Central memory CD8-positive, alpha-beta T cell (primary cell): Measurements from ENCODE around the gene MAT2B.
"Not testable (repeated sequence)": the region's sequence is repeated elsewhere in the genome, so short reads cannot be mapped to it uniquely, and the experiment has no call there.

ENCODE experiments used
- ATAC-seq: fragments of 150-1000 bp; cut with Tn5 transposase; replicated peaks from 2 replicates; pipeline ENCODE4 v1.10.0; 2022; ENCODE audit warnings: mild to moderate bottlenecking, moderate FRiP score, moderate number of reproducible peaks; ENCODE audit not compliant: poor library complexity, severe bottlenecking; ENCODE audit errors: extremely low read depth
- DNase-seq, 2 donors: peaks; one replicate each; pipeline ENCODE4 v3.0.0; 2021; ENCODE audit warnings: low spot score in 2 of 2
- H3K27ac Mint-ChIP-seq: one replicate; pipeline ENCODE4 v1.8.0; 2022; ENCODE audit warnings: low read depth, mild to moderate bottlenecking, moderate library complexity, mixed read lengths
- H3K27me3 Mint-ChIP-seq: one replicate; pipeline ENCODE4 v1.8.0; 2022; ENCODE audit warnings: mixed read lengths
- H3K36me3 Mint-ChIP-seq: one replicate; pipeline ENCODE4 v1.8.0; 2022; ENCODE audit warnings: mild to moderate bottlenecking, moderate library complexity, mixed read lengths; ENCODE audit not compliant: insufficient read depth
- H3K4me1 Mint-ChIP-seq: one replicate; pipeline ENCODE4 v1.8.0; 2022; ENCODE audit warnings: mixed read lengths
- H3K4me3 Mint-ChIP-seq: one replicate; pipeline ENCODE4 v1.8.0; 2022; ENCODE audit warnings: mild to moderate bottlenecking, moderate library complexity, mixed read lengths
- H3K9me3 Mint-ChIP-seq: one replicate; pipeline ENCODE4 v1.8.0; 2022; ENCODE audit warnings: mixed read lengths

The MAT2B gene

GRCh38 chr5:163506726-163507125 is 1.3 kb downstream of the MAT2B start:
- Mint-ChIP-seq H3K36me3 (peaks cover 32% of the 10 kb centered on the region), H3K27me3 (no peaks in the 10 kb centered on the region), H3K27ac (peak overlapping the region; percentile 98), H3K4me3 (peak overlapping the region; percentile 98), H3K4me1 (peaks cover 72% of the 10 kb centered on the region), H3K9me3 (no peaks in the 10 kb centered on the region)
- no peak for ATAC-seq
- no peak for DNase-seq

DNA sequence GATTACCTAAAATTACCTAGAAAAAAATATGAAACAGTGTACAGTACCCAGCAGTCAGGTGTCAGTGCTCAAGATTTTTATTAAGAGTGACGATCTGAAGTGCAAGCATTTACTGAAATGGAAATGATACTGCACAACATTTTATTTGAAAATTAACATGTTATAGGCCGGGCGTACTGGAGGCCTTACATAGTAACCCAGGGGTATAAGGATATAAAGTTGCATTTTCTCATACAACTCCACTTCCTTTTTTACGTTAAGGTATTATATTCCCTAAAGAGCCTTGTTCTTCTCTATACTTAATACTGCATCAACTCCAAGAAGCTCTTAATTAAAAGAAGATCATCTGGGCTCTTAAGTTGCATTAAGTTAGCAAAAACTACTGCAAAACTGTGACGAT is 3.3 kb downstream of the MAT2B start:
- Mint-ChIP-seq H3K4me3 (peak overlapping the region; percentile 98), H3K9me3 (no peaks in the 10 kb centered on the region), H3K4me1 (peaks cover 79% of the 10 kb centered on the region), H3K27ac (peak overlapping the region; percentile 98), H3K36me3 (peaks cover 51% of the 10 kb centered on the region), H3K27me3 (no peaks in the 10 kb centered on the region)
- no peak for ATAC-seq
- DNase-seq = no peak

GRCh38 chr5:163509291-163509951 is 4.0 kb downstream of the MAT2B start:
- DNase-seq = no peak

GRCh38 chr5:163512526-163512925 is 7.1 kb downstream of the MAT2B start:
- H3K27ac Mint-ChIP-seq = peak overlapping the region; percentile 22
- H3K36me3 Mint-ChIP-seq = peaks cover 56% of the 10 kb centered on the region
- H3K27me3 Mint-ChIP-seq = no peaks in the 10 kb centered on the region
- no peak for ATAC-seq
- no peak for DNase-seq
- H3K4me3 Mint-ChIP-seq = no peak overlapping the region
- no peaks in the 10 kb centered on the region for H3K9me3 Mint-ChIP-seq
- peaks cover 47% of the 10 kb centered on the region for H3K4me1 Mint-ChIP-seq

More at GRCh38 chr5:163509291-163509951, 4.0 kb downstream of the MAT2B start:
- Mint-ChIP-seq H3K4me1 (peaks cover 73% of the 10 kb centered on the region), H3K9me3 (no peaks in the 10 kb centered on the region), H3K36me3 (peaks cover 51% of the 10 kb centered on the region), H3K4me3 (peak overlapping the region; percentile 98), H3K27me3 (no peaks in the 10 kb centered on the region), H3K27ac (peak overlapping the region; percentile 98)
- no peak for ATAC-seq

DNA sequence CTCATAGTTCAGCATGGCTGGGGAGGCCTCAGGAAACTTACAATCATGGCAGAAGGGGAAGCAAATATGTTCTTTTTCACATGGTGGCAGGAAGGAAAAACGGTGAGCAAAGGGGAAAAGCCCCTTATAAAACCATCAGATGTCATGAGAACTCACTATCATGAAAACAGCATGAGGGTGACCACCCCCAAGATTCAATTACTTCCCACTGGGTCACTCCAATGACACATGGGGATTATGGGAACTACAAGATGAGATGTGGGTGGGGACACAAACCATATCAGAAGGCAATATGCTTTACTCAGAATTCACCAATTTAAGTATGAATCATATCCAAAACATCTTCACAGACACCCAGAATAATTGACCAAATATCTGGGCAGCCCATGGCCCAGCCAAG is 19.7 kb downstream of the MAT2B start:
- Mint-ChIP-seq H3K4me3 (no peak overlapping the region), H3K27ac (no peak overlapping the region), H3K4me1 (no peaks in the 10 kb centered on the region), H3K27me3 (no peaks in the 10 kb centered on the region), H3K9me3 (no peaks in the 10 kb centered on the region), H3K36me3 (peaks cover 16% of the 10 kb centered on the region)
- ATAC-seq (no peak), DNase-seq (no peak)

- H3K9me3 Mint-ChIP-seq = no peaks in the 10 kb centered on the region
- H3K27me3 Mint-ChIP-seq = peaks cover 11% of the 10 kb centered on the region
- no peak overlapping the region for H3K27ac Mint-ChIP-seq
- no peaks in the 10 kb centered on the region for H3K36me3 Mint-ChIP-seq
- ATAC-seq (no peak), DNase-seq (no peak)
- H3K4me1 Mint-ChIP-seq = no peaks in the 10 kb centered on the region
- no peak overlapping the region for H3K4me3 Mint-ChIP-seq
Measured at GRCh38 chr5:163529698-163530097, 24.3 kb downstream of the MAT2B start.

DNA sequence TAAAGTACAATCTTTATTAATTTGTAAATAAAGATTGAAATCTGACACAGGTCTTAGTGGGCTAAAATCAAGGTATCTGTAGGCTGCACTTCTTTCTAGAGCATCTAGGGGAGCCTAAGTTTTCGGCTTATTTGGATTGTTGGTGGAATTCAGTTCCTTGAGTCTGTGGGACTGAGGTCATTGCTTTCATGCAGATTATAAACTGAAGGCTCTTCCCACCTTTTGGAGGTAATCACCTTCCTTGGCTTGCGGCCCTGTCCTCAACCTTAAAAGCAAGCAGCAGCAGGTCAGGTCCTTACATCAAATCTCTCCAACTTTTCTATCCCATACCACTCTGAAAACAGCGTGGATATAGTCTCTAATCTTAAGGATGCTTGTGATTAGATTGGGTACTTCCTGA is 25.9 kb downstream of the MAT2B start:
- Mint-ChIP-seq H3K27ac (no peak overlapping the region), H3K36me3 (peaks cover 1% of the 10 kb centered on the region)

GRCh38 chr5:163532171-163533084 is 27.0 kb downstream of the MAT2B start:
- H3K9me3 Mint-ChIP-seq = no peaks in the 10 kb centered on the region
- H3K27me3 Mint-ChIP-seq = peaks cover 25% of the 10 kb centered on the region
- peaks cover 2% of the 10 kb centered on the region for H3K36me3 Mint-ChIP-seq
- no peaks in the 10 kb centered on the region for H3K4me1 Mint-ChIP-seq
- ATAC-seq (no peak), DNase-seq (no peak)
- H3K27ac Mint-ChIP-seq = no peak overlapping the region
- no peak overlapping the region for H3K4me3 Mint-ChIP-seq

More for the DNA sequence above, 25.9 kb downstream of the MAT2B start:
- ATAC-seq (no peak), DNase-seq (no peak)
- Mint-ChIP-seq H3K9me3 (no peaks in the 10 kb centered on the region), H3K27me3 (peaks cover 13% of the 10 kb centered on the region), H3K4me3 (no peak overlapping the region), H3K4me1 (no peaks in the 10 kb centered on the region)

- Mint-ChIP-seq H3K4me3 (no peak overlapping the region), H3K9me3 (no peaks in the 10 kb centered on the region)
Measured at GRCh38 chr5:163533223-163533622, 27.8 kb downstream of the MAT2B start.

DNA sequence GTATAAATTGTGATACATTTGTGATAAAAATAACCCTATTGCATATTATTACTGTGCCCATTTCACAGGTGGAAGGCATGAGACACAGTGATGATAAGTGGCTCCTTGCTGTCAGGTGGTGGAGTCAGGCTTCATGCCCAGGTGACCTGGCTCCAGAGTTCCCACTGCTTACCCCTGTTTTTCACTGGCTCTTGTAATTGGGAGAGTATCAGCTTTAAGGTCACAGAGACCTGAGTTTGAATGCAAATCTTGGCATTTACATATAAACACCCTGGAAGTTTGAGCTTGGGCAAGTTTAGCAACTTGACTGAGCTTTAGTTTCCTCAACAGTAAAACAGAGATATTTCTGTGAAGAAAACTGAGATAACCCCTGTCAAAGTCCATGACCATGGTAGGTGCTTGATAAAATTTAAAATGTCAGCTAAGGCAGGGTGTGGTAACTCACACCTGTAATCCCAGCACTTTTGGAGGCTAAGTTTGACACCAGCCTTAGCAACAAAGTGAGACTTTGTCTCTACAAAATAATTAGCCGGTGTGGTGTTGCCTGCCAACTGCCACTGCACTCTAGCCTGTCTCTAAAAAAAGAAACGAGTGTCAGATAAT is 29.2 kb downstream of the MAT2B start:
- H3K9me3 Mint-ChIP-seq = no peaks in the 10 kb centered on the region
- no peak overlapping the region for H3K27ac Mint-ChIP-seq
- H3K4me1 Mint-ChIP-seq = no peaks in the 10 kb centered on the region
- H3K27me3 Mint-ChIP-seq = peaks cover 46% of the 10 kb centered on the region
- DNase-seq = no peak
- peaks cover 4% of the 10 kb centered on the region for H3K36me3 Mint-ChIP-seq
- no peak overlapping the region for H3K4me3 Mint-ChIP-seq
- no peak for ATAC-seq

More at GRCh38 chr5:163533223-163533622, 27.8 kb downstream of the MAT2B start:
- Mint-ChIP-seq H3K27me3 (peaks cover 33% of the 10 kb centered on the region), H3K36me3 (peaks cover 4% of the 10 kb centered on the region), H3K4me1 (no peaks in the 10 kb centered on the region), H3K27ac (no peak overlapping the region)
- ATAC-seq (no peak), DNase-seq (no peak)

DNA sequence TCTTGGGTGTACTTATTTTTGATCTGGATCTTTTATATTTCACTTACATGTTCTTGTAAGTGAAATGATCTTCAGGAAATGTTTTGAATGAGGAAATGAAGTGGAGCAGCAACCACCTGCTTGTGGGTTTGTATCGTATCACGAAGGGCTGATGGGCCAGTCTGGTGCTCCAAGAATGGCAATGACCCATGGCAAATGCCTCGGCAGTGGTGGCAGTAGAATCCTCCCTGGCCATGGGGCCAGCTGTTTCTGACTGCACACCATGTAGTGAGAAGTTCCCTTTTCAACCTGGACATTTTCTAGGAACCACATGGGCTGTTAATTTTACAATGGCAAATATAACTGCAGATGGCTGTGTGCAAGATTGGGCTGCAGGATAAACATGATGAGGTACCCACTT is 29.9 kb downstream of the MAT2B start:
- Mint-ChIP-seq H3K4me1 (no peaks in the 10 kb centered on the region), H3K36me3 (peaks cover 4% of the 10 kb centered on the region), H3K9me3 (no peaks in the 10 kb centered on the region), H3K27ac (no peak overlapping the region), H3K4me3 (no peak overlapping the region), H3K27me3 (peaks cover 51% of the 10 kb centered on the region)
- ATAC-seq = no peak
- DNase-seq = no peak

GRCh38 chr5:163536442-163536841 is 31.0 kb downstream of the MAT2B start:
- not testable (repeated sequence) for H3K36me3 Mint-ChIP-seq, H3K4me3 Mint-ChIP-seq, ATAC-seq, H3K4me1 Mint-ChIP-seq, DNase-seq, H3K9me3 Mint-ChIP-seq, H3K27ac Mint-ChIP-seq
- peaks cover 63% of the 10 kb centered on the region for H3K27me3 Mint-ChIP-seq
